Subcutaneous abdominal adipose tissue (tissue), 5 donors: Measurements from ENCODE around the gene KRT16.
"Not testable (repeated sequence)": the region's sequence is repeated elsewhere in the genome, so short reads cannot be mapped to it uniquely, and the experiment has no call there.

ENCODE experiments used
- H3K27ac ChIP-seq: one replicate; pipeline ENCODE4 v1.7.0; 2013; ENCODE audit warnings: low read depth, mild to moderate bottlenecking, inconsistent platforms, low read length, moderate library complexity
- H3K27me3 ChIP-seq, 5 donors: one replicate each; pipeline ENCODE4 v1.7.0; 2013; ENCODE audit warnings: low read length in 5 of 5, inconsistent platforms in 1 of 5; ENCODE audit not compliant: control insufficient read depth in 5 of 5, insufficient read depth in 4 of 5
- H3K36me3 ChIP-seq, 5 donors: one replicate each; pipeline ENCODE4 v1.7.0; 2013; ENCODE audit warnings: low read length in 5 of 5; ENCODE audit not compliant: control insufficient read depth in 5 of 5, insufficient read depth in 5 of 5
- H3K4me1 ChIP-seq, 5 donors: one replicate each; pipeline ENCODE4 v1.7.0; 2013; ENCODE audit warnings: low read length in 5 of 5, mild to moderate bottlenecking in 3 of 5, moderate library complexity in 1 of 5; ENCODE audit not compliant: control insufficient read depth in 5 of 5, insufficient read depth in 5 of 5
- H3K4me3 ChIP-seq, 5 donors: one replicate each; pipeline ENCODE4 v1.7.0; 2013; ENCODE audit warnings: low read length in 5 of 5, low read depth in 1 of 5
- H3K9ac ChIP-seq, 5 donors: one replicate each; pipeline ENCODE4 v1.7.0; 2013; ENCODE audit warnings: low read length in 5 of 5, mild to moderate bottlenecking in 4 of 5, moderate library complexity in 3 of 5
- H3K9me3 ChIP-seq, 5 donors: one replicate each; pipeline ENCODE4 v1.7.0; 2013; ENCODE audit warnings: low read length in 5 of 5; ENCODE audit not compliant: control insufficient read depth in 5 of 5
- donor health status: healthy.
- donor health status: healthy.
- donor health status: healthy.
- donor health status: healthy.
- donor health status: healthy.

The KRT16 gene

GRCh38 chr17:41619927-41620582 lies 7.5 kb upstream of the KRT16 start:
- not testable (repeated sequence) for H3K27ac ChIP-seq, H3K9me3 ChIP-seq, H3K4me1 ChIP-seq, H3K36me3 ChIP-seq, H3K9ac ChIP-seq, H3K4me3 ChIP-seq
- peaks cover 0 to 18% (median 7%) of the 10 kb centered on the region in 5 donors for H3K27me3 ChIP-seq

GRCh38 chr17:41619036-41619926 lies 6.7 kb upstream of the KRT16 start:
- Histone ChIP-seq H3K9ac (no peak overlapping the region), H3K36me3 (no peaks in the 10 kb centered on the region), H3K4me1 (no peaks in the 10 kb centered on the region), H3K9me3 (no peaks in the 10 kb centered on the region), H3K27me3 (peaks cover 0 to 18% (median 8%) of the 10 kb centered on the region in 5 donors), H3K27ac (no peak overlapping the region), H3K4me3 (no peak overlapping the region)

- Histone ChIP-seq H3K9ac (no peak overlapping the region), H3K4me1 (no peaks in the 10 kb centered on the region), H3K4me3 (no peak overlapping the region), H3K36me3 (no peaks in the 10 kb centered on the region), H3K27me3 (peaks cover 0 to 18% (median 10%) of the 10 kb centered on the region in 5 donors), H3K27ac (no peak overlapping the region), H3K9me3 (no peaks in the 10 kb centered on the region)
Measured at GRCh38 chr17:41618341-41619035, 5.9 kb upstream of the KRT16 start.

GRCh38 chr17:41617698-41618097 lies 5.1 kb upstream of the KRT16 start:
- no peak overlapping the region for H3K9ac ChIP-seq
- H3K27me3 ChIP-seq: peaks cover 0 to 18% (median 10%) of the 10 kb centered on the region in 5 donors
- no peaks in the 10 kb centered on the region for H3K36me3 ChIP-seq
- no peak overlapping the region for H3K4me3 ChIP-seq
- H3K27ac ChIP-seq: no peak overlapping the region
- H3K9me3 ChIP-seq: no peaks in the 10 kb centered on the region
- peaks cover 0 to 2% (median 0%) of the 10 kb centered on the region in 5 donors for H3K4me1 ChIP-seq

- Histone ChIP-seq H3K27ac (no peak overlapping the region), H3K4me1 (peaks cover 0 to 3% (median 0%) of the 10 kb centered on the region in 5 donors), H3K4me3 (no peak overlapping the region), H3K9me3 (no peaks in the 10 kb centered on the region), H3K9ac (no peak overlapping the region), H3K27me3 (peaks cover 0 to 18% (median 10%) of the 10 kb centered on the region in 5 donors), H3K36me3 (no peaks in the 10 kb centered on the region)
Measured at GRCh38 chr17:41617136-41617535, 4.6 kb upstream of the KRT16 start.

GRCh38 chr17:41616486-41616885 lies 3.9 kb upstream of the KRT16 start:
- not testable (repeated sequence) for H3K4me3 ChIP-seq, H3K4me1 ChIP-seq, H3K9me3 ChIP-seq, H3K36me3 ChIP-seq, H3K9ac ChIP-seq, H3K27ac ChIP-seq
- peaks cover 0 to 18% (median 10%) of the 10 kb centered on the region in 5 donors for H3K27me3 ChIP-seq

GRCh38 chr17:41615454-41615853 lies 2.9 kb upstream of the KRT16 start:
- H3K9ac ChIP-seq: no peak overlapping the region
- H3K27ac ChIP-seq: no peak overlapping the region
- no peaks in the 10 kb centered on the region for H3K36me3 ChIP-seq
- no peaks in the 10 kb centered on the region for H3K9me3 ChIP-seq
- peaks cover 0 to 3% (median 0%) of the 10 kb centered on the region in 5 donors for H3K4me1 ChIP-seq
- peaks cover 4 to 22% (median 14%) of the 10 kb centered on the region in 5 donors for H3K27me3 ChIP-seq
- no peak overlapping the region for H3K4me3 ChIP-seq

- H3K4me1 ChIP-seq, H3K4me3 ChIP-seq, H3K27ac ChIP-seq, H3K9ac ChIP-seq, H3K36me3 ChIP-seq, H3K9me3 ChIP-seq: not testable (repeated sequence)
- H3K27me3 ChIP-seq: peaks cover 4 to 21% (median 14%) of the 10 kb centered on the region in 5 donors
Measured at GRCh38 chr17:41614767-41615166, 2.2 kb upstream of the KRT16 start.

- Histone ChIP-seq H3K4me1 (peaks cover 0 to 3% (median 0%) of the 10 kb centered on the region in 5 donors), H3K9ac (no peak overlapping the region), H3K27me3 (peaks cover 4 to 21% (median 14%) of the 10 kb centered on the region in 5 donors), H3K9me3 (no peaks in the 10 kb centered on the region), H3K27ac (no peak overlapping the region), H3K4me3 (no peak overlapping the region), H3K36me3 (no peaks in the 10 kb centered on the region)
Measured at GRCh38 chr17:41614098-41614497, 1.5 kb upstream of the KRT16 start.
